Mesendoderm (in vitro differentiated cells): Measurements from ENCODE around the gene RAPGEF4.

ENCODE experiments used
- DNase-seq: peaks from one replicate; pipeline ENCODE4 v3.0.0; 2013
- H2AK5ac ChIP-seq: 2 replicates; pipeline ENCODE4 v1.6.1; 2013; ENCODE audit warnings: low read length, inconsistent platforms
- H2BK120ac ChIP-seq: 2 replicates; pipeline ENCODE4 v1.6.1; 2013; ENCODE audit warnings: low read depth, mild to moderate bottlenecking, low read length, moderate library complexity, mixed read lengths
- H2BK15ac ChIP-seq: replicated peaks from 2 replicates; pipeline ENCODE4 v1.6.1; 2013; ENCODE audit warnings: low read depth, mild to moderate bottlenecking, moderate library complexity
- H2BK5ac ChIP-seq: 2 replicates; pipeline ENCODE4 v1.6.1; 2013; ENCODE audit warnings: low read length, inconsistent platforms
- H3K18ac ChIP-seq: 2 replicates; pipeline ENCODE4 v1.6.1; 2013; ENCODE audit warnings: mild to moderate bottlenecking, low read length, mixed read lengths
- H3K23ac ChIP-seq: one replicate; pipeline ENCODE4 v1.6.1; 2013; ENCODE audit warnings: low read length
- H3K27ac ChIP-seq: 2 replicates; pipeline ENCODE4 v1.5.1; 2013; ENCODE audit warnings: low read depth, mild to moderate bottlenecking, inconsistent platforms, low read length, moderate library complexity
- H3K27me3 ChIP-seq: 2 replicates; pipeline ENCODE4 v1.6.1; 2013; ENCODE audit warnings: low read length, control low read depth, mild to moderate bottlenecking, inconsistent platforms; ENCODE audit not compliant: insufficient read depth, poor library complexity
- H3K36me3 ChIP-seq: 2 replicates; pipeline ENCODE4 v1.6.1; 2013; ENCODE audit warnings: low read length, inconsistent platforms; ENCODE audit not compliant: control insufficient read depth, insufficient read depth
- H3K4ac ChIP-seq: one replicate; pipeline ENCODE4 v1.6.1; 2013; ENCODE audit warnings: low read depth, mild to moderate bottlenecking, low read length, moderate library complexity
- H3K4me1 ChIP-seq: 2 replicates; pipeline ENCODE4 v1.6.1; 2013; ENCODE audit warnings: low read depth, low read length, inconsistent platforms; ENCODE audit not compliant: control insufficient read depth
- H3K4me2 ChIP-seq: 2 replicates; pipeline ENCODE4 v1.6.1; 2013; ENCODE audit warnings: low read length
- H3K4me3 ChIP-seq: 2 replicates; pipeline ENCODE4 v1.5.1; 2013; ENCODE audit warnings: mild to moderate bottlenecking, low read length
- H3K56ac ChIP-seq: one replicate; pipeline ENCODE4 v1.6.1; 2013; ENCODE audit warnings: low read length
- H3K79me1 ChIP-seq: 2 replicates; pipeline ENCODE4 v1.6.1; 2013; ENCODE audit warnings: low read length, inconsistent platforms
- H3K79me2 ChIP-seq: 2 replicates; pipeline ENCODE4 v1.6.1; 2013; ENCODE audit warnings: mild to moderate bottlenecking, low read length; ENCODE audit not compliant: control insufficient read depth, insufficient read depth
- H3K9ac ChIP-seq: 2 replicates; pipeline ENCODE4 v1.6.1; 2013; ENCODE audit warnings: low read length, inconsistent platforms
- H4K5ac ChIP-seq: one replicate; pipeline ENCODE4 v1.6.1; 2013; ENCODE audit warnings: low read length
- H4K8ac ChIP-seq: one replicate; pipeline ENCODE4 v1.6.1; 2013; ENCODE audit warnings: low read depth, mild to moderate bottlenecking, control low read depth, low read length, moderate library complexity
- WGBS: extraction: QIAGEN DNeasy Blood & Tissue Kit; methylation state at CpG from one replicate; pipeline ENCODE4 v1.1.7; 2013; ENCODE audit warnings: low lambda C conversion rate, missing lambda C conversion rate; ENCODE audit not compliant: insufficient coverage; ENCODE audit errors: extremely low coverage; 5-methylcytosine and 5-hydroxymethylcytosine counted together

Gene RAPGEF4

GRCh38 chr2:173017646-173018420 lies 282.2 kb downstream of the RAPGEF4 start:
- Histone ChIP-seq H2BK120ac (no peak overlapping the region), H3K36me3 (no peaks in the 10 kb centered on the region), H3K27me3 (no peaks in the 10 kb centered on the region), H3K18ac (no peak overlapping the region), H3K23ac (no peak overlapping the region), H2BK5ac (no peak overlapping the region), H4K8ac (no peak overlapping the region), H2AK5ac (no peak overlapping the region), H3K56ac (no peak overlapping the region), H3K9ac (no peak overlapping the region), H2BK15ac (no peak overlapping the region), H4K5ac (no peak overlapping the region), H3K4me1 (no peaks in the 10 kb centered on the region), H3K4me3 (no peak overlapping the region), H3K79me1 (no peaks in the 10 kb centered on the region), H3K4me2 (no peak overlapping the region), H3K4ac (no peak overlapping the region), H3K27ac (no peak overlapping the region), H3K79me2 (no peaks in the 10 kb centered on the region)
- no peak for DNase-seq
- WGBS, result no CpG with 5 or more reads among the region's 6 CpGs

GRCh38 chr2:173019755-173020154 lies 284.1 kb downstream of the RAPGEF4 start:
- no peaks in the 10 kb centered on the region for H3K4me1 ChIP-seq
- no peak overlapping the region for H2BK15ac ChIP-seq
- no peak overlapping the region for H3K23ac ChIP-seq
- no peak overlapping the region for H2BK5ac ChIP-seq
- H4K8ac ChIP-seq, result no peak overlapping the region
- no peak overlapping the region for H3K9ac ChIP-seq
- H3K4me3 ChIP-seq, result no peak overlapping the region
- H3K27me3 ChIP-seq, result no peaks in the 10 kb centered on the region
- no peaks in the 10 kb centered on the region for H3K79me2 ChIP-seq
- no peak overlapping the region for H3K4me2 ChIP-seq
- DNase-seq, result no peak
- H2AK5ac ChIP-seq, result no peak overlapping the region
- no peaks in the 10 kb centered on the region for H3K79me1 ChIP-seq
- H3K18ac ChIP-seq, result no peak overlapping the region
- no peak overlapping the region for H4K5ac ChIP-seq
- no peak overlapping the region for H2BK120ac ChIP-seq
- no peak overlapping the region for H3K56ac ChIP-seq
- H3K27ac ChIP-seq, result no peak overlapping the region
- H3K36me3 ChIP-seq, result no peaks in the 10 kb centered on the region
- H3K4ac ChIP-seq, result no peak overlapping the region

DNA sequence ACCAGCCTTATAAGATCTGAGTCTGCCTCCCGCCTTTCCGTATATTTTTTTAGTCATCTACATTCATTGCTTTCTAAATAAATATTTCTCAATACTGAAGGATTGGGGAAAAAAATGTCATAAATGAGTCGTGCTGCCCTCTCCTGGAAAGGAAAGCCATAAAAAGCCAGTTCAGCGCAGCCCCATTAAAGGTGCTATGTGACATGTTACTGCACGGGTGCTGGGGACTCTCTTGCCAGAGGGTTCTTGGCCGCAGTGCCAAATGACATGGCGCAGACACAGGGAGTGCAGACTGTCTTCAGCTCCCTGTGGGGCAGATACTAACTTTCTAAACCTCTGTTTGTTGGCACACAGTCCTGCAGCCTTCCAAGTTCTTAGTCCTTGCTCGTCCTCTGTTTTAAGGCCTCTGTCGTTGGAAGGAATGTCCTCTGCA lies 286.3 kb downstream of the RAPGEF4 start:
- no peaks in the 10 kb centered on the region for H3K36me3 ChIP-seq
- H3K79me1 ChIP-seq, result no peaks in the 10 kb centered on the region
- H3K4me3 ChIP-seq, result no peak overlapping the region
- H2BK120ac ChIP-seq, result no peak overlapping the region
- H4K5ac ChIP-seq, result no peak overlapping the region
- no peak overlapping the region for H3K18ac ChIP-seq
- H3K79me2 ChIP-seq, result no peaks in the 10 kb centered on the region
- DNase-seq, result no peak
- no peak overlapping the region for H3K9ac ChIP-seq
- no peak overlapping the region for H2BK15ac ChIP-seq
- no peaks in the 10 kb centered on the region for H3K27me3 ChIP-seq
- H3K27ac ChIP-seq, result no peak overlapping the region
- no peak overlapping the region for H3K4ac ChIP-seq
- no peak overlapping the region for H3K56ac ChIP-seq
- no peak overlapping the region for H3K23ac ChIP-seq
- no peak overlapping the region for H2BK5ac ChIP-seq
- H3K4me2 ChIP-seq, result no peak overlapping the region
- no peak overlapping the region for H4K8ac ChIP-seq
- no peak overlapping the region for H2AK5ac ChIP-seq
- no CpG with 5 or more reads among the region's 9 CpGs for WGBS
- no peaks in the 10 kb centered on the region for H3K4me1 ChIP-seq

DNA sequence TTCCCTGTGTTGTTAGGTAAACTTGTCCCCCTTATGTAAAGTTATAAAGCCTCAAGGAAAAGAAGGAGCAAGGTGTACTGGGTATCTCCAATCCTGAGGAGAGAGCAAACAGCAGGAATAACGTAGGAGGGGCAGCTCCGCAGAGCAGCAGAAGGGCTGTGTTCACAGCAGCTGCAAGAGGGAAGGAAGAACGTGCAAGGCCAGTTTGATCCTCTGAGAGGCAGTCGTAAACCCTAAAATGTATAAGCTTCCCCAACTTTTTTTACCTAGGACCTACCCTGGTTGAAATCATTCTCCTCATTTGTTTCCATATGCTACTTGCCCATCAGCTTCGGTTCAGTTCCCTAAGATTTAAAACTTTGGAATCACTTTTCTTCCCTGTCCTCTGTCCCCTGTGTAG lies 288.1 kb downstream of the RAPGEF4 start:
- DNase-seq, result no peak
- Histone ChIP-seq H3K27ac (no peak overlapping the region), H4K8ac (no peak overlapping the region), H3K4me2 (no peak overlapping the region), H4K5ac (no peak overlapping the region), H3K4ac (no peak overlapping the region), H2AK5ac (no peak overlapping the region), H3K36me3 (no peaks in the 10 kb centered on the region), H2BK5ac (no peak overlapping the region), H3K23ac (no peak overlapping the region), H3K4me1 (no peaks in the 10 kb centered on the region), H3K79me2 (no peaks in the 10 kb centered on the region), H3K9ac (no peak overlapping the region), H3K4me3 (no peak overlapping the region), H3K18ac (no peak overlapping the region), H3K79me1 (no peaks in the 10 kb centered on the region), H2BK120ac (no peak overlapping the region), H2BK15ac (no peak overlapping the region), H3K56ac (no peak overlapping the region), H3K27me3 (no peaks in the 10 kb centered on the region)
- WGBS, result no CpG with 5 or more reads among the region's 5 CpGs

- H3K79me2 ChIP-seq, result no peaks in the 10 kb centered on the region
- no peak overlapping the region for H2BK15ac ChIP-seq
- no peaks in the 10 kb centered on the region for H3K79me1 ChIP-seq
- no peaks in the 10 kb centered on the region for H3K27me3 ChIP-seq
- H2BK5ac ChIP-seq, result no peak overlapping the region
- no peak overlapping the region for H3K4me2 ChIP-seq
- H3K4me3 ChIP-seq, result no peak overlapping the region
- no peak overlapping the region for H3K4ac ChIP-seq
- H3K27ac ChIP-seq, result no peak overlapping the region
- H4K8ac ChIP-seq, result no peak overlapping the region
- no peak overlapping the region for H3K23ac ChIP-seq
- H3K18ac ChIP-seq, result no peak overlapping the region
- no peak overlapping the region for H2AK5ac ChIP-seq
- WGBS, result no CpG with 5 or more reads among the region's 1 CpG
- no peak overlapping the region for H4K5ac ChIP-seq
- DNase-seq, result no peak
- no peaks in the 10 kb centered on the region for H3K4me1 ChIP-seq
- H3K36me3 ChIP-seq, result no peaks in the 10 kb centered on the region
- no peak overlapping the region for H3K56ac ChIP-seq
- no peak overlapping the region for H2BK120ac ChIP-seq
- no peak overlapping the region for H3K9ac ChIP-seq
Measured at GRCh38 chr2:173026479-173026878, 290.8 kb downstream of the RAPGEF4 start.
